Thymus (tissue), 11 donors: ENCODE data around the gene RXFP2. TPM values are rescaled to one million over a fixed set of nuclear protein-coding genes. Genes with fewer than 3 reads are reported as not detected.

Experiments
- DNase-seq, 9 donors: peaks; one replicate each; pipeline ENCODE4 v3.0.0-alpha.2; 2013; ENCODE audit warnings: low spot score in 9 of 9, low read depth in 6 of 9, missing footprints in 1 of 9
- H3K27ac ChIP-seq, 2 donors: one replicate each; pipeline ENCODE4 v1.5.1; 2013; ENCODE audit warnings: control low read depth in 1 of 2, low read depth in 1 of 2, low read length in 1 of 2, mild to moderate bottlenecking in 1 of 2, moderate library complexity in 1 of 2
- H3K27me3 ChIP-seq, 2 donors: one replicate each; pipeline ENCODE4 v1.5.1; 2013; ENCODE audit warnings: low read length in 1 of 2; ENCODE audit not compliant: control insufficient read depth in 2 of 2, insufficient read depth in 1 of 2
- H3K36me3 ChIP-seq, 2 donors: one replicate each; pipeline ENCODE4 v1.5.1; 2013; ENCODE audit warnings: low read length in 1 of 2, mild to moderate bottlenecking in 1 of 2, moderate library complexity in 1 of 2; ENCODE audit not compliant: control insufficient read depth in 2 of 2, insufficient read depth in 2 of 2
- H3K4me1 ChIP-seq, 2 donors: one replicate each; pipeline ENCODE4 v1.5.1; 2013; ENCODE audit warnings: low read length in 2 of 2; ENCODE audit not compliant: control insufficient read depth in 2 of 2, insufficient read depth in 2 of 2
- H3K4me3 ChIP-seq, 2 donors: one replicate each; pipeline ENCODE4 v1.5.1; 2013; ENCODE audit warnings: low read length in 2 of 2, control low read depth in 1 of 2, mild to moderate bottlenecking in 1 of 2
- H3K9me3 ChIP-seq, 2 donors: one replicate each; pipeline ENCODE4 v1.5.1; 2013; ENCODE audit warnings: low read length in 1 of 2, mild to moderate bottlenecking in 1 of 2; ENCODE audit not compliant: control insufficient read depth in 2 of 2, insufficient read depth in 1 of 2
- WGBS: extraction: QIAGEN DNeasy Blood & Tissue Kit; methylation state at CpG from one replicate; pipeline ENCODE4 v1.1.7; 2013; 5-methylcytosine and 5-hydroxymethylcytosine counted together
- polyA plus RNA-seq: library from polyadenylated mRNA; stranded (reverse); fragments of 200-250 nt; gene quantifications from one replicate; pipeline ENCODE4 v1.2.3, GENCODE V29; 2013
- total RNA-seq: library from RNA; stranded (reverse); fragments of 120-200 nt; gene quantifications from one replicate; pipeline ENCODE4 v1.2.4, GENCODE V29; 2013
- donor health status: healthy.

Gene RXFP2
- total and polyA plus RNA-seq, 2 donors = not detected

DNA sequence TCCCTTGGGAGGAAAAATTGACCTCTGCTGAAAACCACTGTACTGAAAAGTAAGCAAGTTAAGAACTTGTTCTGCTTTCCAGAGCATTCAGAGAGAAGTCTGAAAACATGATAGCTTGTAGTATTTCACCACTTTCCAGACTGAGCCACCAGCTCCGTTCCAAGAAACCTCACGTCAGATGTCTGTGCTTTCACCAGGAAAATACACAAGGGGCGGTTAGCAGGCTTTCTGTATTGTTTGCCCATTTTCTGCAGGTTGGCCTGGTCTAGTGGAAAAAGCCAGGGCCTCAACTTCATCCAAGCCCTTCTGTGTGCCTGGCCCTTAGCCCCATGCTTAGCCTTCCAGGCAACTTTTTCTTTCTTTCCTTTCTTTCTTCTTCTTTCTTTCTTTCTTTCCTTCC is 36.4 kb downstream of the RXFP2 start:
- H3K9me3 ChIP-seq = no peaks in the 10 kb centered on the region
- H3K36me3 ChIP-seq = no peaks in the 10 kb centered on the region
- no peak for DNase-seq
- H3K4me3 ChIP-seq = no peak overlapping the region
- 96% methylated on average over 3 of the region's 3 CpGs for WGBS
- H3K27ac ChIP-seq = no peak overlapping the region
- no peaks in the 10 kb centered on the region for H3K4me1 ChIP-seq
- H3K27me3 ChIP-seq = no peaks in the 10 kb centered on the region

DNA sequence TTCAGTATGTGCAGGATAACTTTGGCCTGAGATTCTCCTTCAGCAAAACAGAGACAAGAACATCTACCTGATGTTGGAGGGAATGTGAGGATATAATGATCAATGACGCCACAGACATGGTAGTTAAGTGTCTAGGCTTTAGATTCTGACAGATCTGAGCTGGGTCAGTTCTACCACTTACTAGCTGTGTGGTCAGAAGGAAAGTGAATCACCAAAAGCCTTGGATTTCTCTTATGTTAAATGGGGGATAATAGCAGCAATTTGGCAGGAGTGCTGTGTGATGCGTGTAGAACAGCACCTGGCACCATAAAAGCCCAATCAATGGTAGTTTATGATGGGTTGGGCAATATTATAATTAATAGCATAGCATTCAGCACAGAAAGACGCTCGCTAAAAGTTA is 41.7 kb downstream of the RXFP2 start:
- Histone ChIP-seq H3K27ac (no peak overlapping the region), H3K9me3 (no peaks in the 10 kb centered on the region), H3K27me3 (no peaks in the 10 kb centered on the region), H3K4me1 (no peaks in the 10 kb centered on the region), H3K36me3 (no peaks in the 10 kb centered on the region), H3K4me3 (no peak overlapping the region)
- 69% methylated on average over 4 of the region's 4 CpGs for WGBS
- DNase-seq = no peak

DNA sequence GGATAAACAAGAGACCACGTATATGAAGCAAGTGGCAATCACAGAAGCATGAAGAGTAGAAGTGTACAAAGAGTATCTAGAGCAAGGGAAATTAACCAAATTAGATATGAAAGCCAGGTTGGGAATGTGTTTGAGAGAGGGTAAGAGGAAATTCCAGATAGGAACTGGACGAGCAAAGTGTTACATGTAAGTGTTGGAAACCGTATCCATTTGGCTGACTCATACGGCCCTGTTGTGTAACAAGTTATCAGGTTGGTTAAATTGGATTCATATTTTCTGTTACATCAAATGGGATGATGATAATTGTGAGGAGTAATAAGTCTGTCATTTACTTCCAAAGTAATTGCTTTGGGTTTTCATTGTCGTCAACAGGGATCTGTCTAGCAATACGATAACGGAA is 46.7 kb downstream of the RXFP2 start:
- no peak overlapping the region for H3K27ac ChIP-seq
- WGBS = 74% methylated on average over 7 of the region's 7 CpGs
- H3K4me3 ChIP-seq = no peak overlapping the region
- no peaks in the 10 kb centered on the region for H3K9me3 ChIP-seq
- H3K4me1 ChIP-seq = no peaks in the 10 kb centered on the region
- no peaks in the 10 kb centered on the region for H3K27me3 ChIP-seq
- no peak for DNase-seq
- H3K36me3 ChIP-seq = no peaks in the 10 kb centered on the region

DNA sequence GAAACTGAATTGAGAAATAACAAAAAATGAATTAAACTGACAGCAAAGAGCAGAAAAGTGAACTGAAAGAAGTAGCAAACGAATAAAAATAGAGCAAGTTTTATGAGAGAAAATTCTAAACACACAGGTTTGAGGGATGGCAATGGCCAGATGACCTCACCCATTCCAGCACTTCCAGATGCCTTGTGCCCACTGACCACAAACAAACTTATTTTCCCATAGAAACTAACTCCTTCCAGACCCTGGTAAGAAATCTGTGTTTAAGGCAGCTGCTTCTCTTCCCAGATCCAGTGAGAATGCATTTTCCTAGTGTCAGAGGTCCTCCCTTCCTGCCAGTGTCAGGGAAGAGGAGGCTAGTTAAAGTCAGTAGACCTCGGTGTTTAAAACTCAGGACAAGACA is 51.7 kb downstream of the RXFP2 start:
- no peaks in the 10 kb centered on the region for H3K36me3 ChIP-seq
- H3K27me3 ChIP-seq = no peaks in the 10 kb centered on the region
- H3K27ac ChIP-seq = no peak overlapping the region
- no peaks in the 10 kb centered on the region for H3K4me1 ChIP-seq
- DNase-seq = no peak
- no peaks in the 10 kb centered on the region for H3K9me3 ChIP-seq
- 92% methylated on average over 2 of the region's 2 CpGs for WGBS
- H3K4me3 ChIP-seq = no peak overlapping the region

DNA sequence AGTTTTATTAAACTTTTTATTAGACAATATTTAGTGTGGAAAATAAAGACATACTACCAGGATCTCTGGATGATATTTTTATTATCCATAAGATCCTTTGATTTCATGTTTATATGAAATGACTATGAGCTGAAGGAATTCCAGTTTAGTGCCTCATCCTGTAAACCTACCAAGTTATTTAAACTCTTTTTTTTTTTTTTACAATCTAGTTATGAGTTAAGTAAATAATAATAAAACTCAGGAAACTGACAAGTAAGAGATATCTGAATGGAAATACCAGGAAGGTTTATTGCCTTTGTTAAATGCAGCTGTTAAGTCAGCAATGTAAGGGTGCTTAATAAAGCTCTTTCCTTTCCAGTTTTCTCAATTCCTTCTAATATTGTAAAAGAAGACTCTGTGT is 53.9 kb downstream of the RXFP2 start:
- Histone ChIP-seq H3K27me3 (no peaks in the 10 kb centered on the region), H3K27ac (no peak overlapping the region), H3K36me3 (no peaks in the 10 kb centered on the region), H3K4me3 (no peak overlapping the region), H3K9me3 (no peaks in the 10 kb centered on the region), H3K4me1 (no peaks in the 10 kb centered on the region)
- DNase-seq = no peak

DNA sequence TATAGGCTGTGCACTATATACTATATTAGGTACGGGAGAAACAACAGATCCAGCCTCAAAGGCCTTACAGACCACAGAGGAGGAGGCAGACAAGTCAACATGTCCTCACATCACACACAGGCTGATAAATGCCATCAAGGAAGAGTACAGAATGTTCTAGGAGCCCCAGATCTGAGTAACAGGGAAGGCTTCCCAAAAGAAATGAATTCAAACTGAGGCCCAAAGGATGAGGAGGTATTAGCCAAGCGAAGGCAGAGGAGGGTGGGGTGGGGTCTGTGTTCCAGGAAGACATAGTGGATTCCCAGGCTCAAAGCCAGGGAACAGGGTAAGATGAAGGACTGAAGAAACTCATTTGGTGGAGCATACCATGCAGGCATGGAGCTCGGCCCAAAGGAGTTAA is 55.1 kb downstream of the RXFP2 start:
- H3K27me3 ChIP-seq = no peaks in the 10 kb centered on the region
- no peaks in the 10 kb centered on the region for H3K36me3 ChIP-seq
- 77% methylated on average over 3 of the region's 3 CpGs for WGBS
- no peak overlapping the region for H3K4me3 ChIP-seq
- H3K4me1 ChIP-seq = no peaks in the 10 kb centered on the region
- no peaks in the 10 kb centered on the region for H3K9me3 ChIP-seq
- no peak overlapping the region for H3K27ac ChIP-seq
- no peak for DNase-seq

DNA sequence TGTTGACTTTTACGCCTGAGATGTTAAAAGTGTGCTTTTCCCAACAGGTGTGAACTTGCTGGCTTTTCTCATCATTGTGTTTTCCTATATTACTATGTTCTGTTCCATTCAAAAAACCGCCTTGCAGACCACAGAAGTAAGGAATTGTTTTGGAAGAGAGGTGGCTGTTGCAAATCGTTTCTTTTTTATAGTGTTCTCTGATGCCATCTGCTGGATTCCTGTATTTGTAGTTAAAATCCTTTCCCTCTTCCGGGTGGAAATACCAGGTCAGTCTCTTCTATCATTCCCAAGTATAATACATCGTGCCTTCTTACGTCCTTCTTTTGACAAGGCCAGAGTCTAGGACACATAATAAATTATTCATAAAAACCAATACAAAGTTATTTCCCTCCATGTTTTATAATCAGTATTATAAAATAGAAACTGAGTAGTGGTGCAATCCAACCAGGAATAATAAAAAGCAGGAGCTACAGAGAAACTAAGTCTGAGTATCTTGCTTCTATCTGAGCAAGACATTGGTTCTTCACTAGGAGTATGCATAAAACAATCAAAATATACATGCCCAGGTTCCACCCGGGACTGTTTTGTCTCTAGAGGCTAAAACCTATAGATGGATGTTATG is 57.9 kb downstream of the RXFP2 start:
- DNase-seq = no peak
- no peaks in the 10 kb centered on the region for H3K36me3 ChIP-seq
- no peaks in the 10 kb centered on the region for H3K27me3 ChIP-seq
- no peak overlapping the region for H3K4me3 ChIP-seq
- no peaks in the 10 kb centered on the region for H3K4me1 ChIP-seq
- WGBS = 64% methylated on average over 7 of the region's 7 CpGs
- no peak overlapping the region for H3K27ac ChIP-seq
- no peaks in the 10 kb centered on the region for H3K9me3 ChIP-seq

DNA sequence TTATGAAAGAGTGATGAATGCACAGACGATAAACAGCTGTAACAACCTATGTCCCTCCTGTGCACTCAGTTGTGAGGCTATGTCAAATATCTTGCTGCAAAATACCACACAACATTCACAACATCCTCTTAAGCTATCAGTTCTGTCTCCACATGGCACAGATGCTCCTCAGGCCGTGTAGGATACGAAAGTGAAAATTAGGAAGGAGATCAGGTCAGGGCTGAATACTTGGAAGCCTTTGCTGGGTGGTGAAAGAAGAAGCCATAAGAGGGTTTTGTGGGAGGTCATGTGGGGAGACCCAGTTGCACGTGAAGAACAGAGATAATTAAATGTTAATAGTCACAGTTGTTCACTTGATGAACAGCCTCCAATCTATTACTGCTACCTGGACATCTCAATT is 58.9 kb downstream of the RXFP2 start:
- 88% methylated on average over 4 of the region's 4 CpGs for WGBS
- DNase-seq = no peak
- H3K4me1 ChIP-seq = no peaks in the 10 kb centered on the region
- no peaks in the 10 kb centered on the region for H3K9me3 ChIP-seq
- H3K4me3 ChIP-seq = no peak overlapping the region
- H3K36me3 ChIP-seq = no peaks in the 10 kb centered on the region
- H3K27me3 ChIP-seq = no peaks in the 10 kb centered on the region
- H3K27ac ChIP-seq = no peak overlapping the region

DNA sequence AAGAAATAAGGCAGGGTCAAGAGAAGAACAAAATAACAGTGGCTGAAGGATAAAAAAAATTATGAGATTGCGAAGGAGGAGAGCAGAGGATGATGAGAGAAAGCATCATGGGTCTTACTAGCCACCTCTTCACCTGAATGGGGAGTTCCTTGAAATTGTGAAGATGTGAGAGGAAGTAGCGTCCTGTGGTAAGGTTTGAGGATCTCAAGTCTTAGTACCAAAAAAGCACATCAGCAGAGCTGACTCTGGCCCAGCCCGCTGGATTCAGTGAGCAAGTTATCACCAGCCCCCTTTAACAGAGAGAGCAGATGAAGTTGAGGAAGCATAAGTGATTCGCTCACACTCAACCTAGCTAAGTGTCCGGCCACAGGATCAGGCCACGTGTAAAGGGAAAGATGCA is 61.8 kb downstream of the RXFP2 start:
- no peaks in the 10 kb centered on the region for H3K9me3 ChIP-seq
- WGBS = 96% methylated on average over 6 of the region's 6 CpGs
- no peaks in the 10 kb centered on the region for H3K4me1 ChIP-seq
- H3K27me3 ChIP-seq = no peaks in the 10 kb centered on the region
- no peak overlapping the region for H3K27ac ChIP-seq
- no peaks in the 10 kb centered on the region for H3K36me3 ChIP-seq
- H3K4me3 ChIP-seq = no peak overlapping the region
- DNase-seq = no peak

DNA sequence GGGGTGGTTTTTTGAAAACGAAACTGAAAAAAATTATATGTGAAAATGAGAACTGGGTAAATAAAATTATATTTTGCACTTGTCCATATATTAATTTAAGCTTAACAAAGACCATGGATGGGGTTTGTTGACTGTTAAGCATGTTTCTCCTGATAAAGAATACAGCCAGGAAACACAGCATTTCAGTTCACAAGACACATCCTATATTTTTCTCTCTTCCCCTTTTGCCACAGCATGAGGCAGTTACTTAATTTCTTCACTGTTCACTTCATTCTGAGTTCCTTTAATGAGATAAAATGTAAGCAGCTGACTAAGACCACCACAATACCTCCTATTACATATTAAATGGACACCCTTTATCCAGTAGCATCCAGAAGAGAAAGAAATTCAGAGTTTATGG is 64.0 kb downstream of the RXFP2 start:
- H3K4me1 ChIP-seq = no peaks in the 10 kb centered on the region
- WGBS = 14% methylated on average over 1 of the region's 1 CpG
- DNase-seq = no peak
- no peaks in the 10 kb centered on the region for H3K27me3 ChIP-seq
- H3K4me3 ChIP-seq = no peak overlapping the region
- no peaks in the 10 kb centered on the region for H3K9me3 ChIP-seq
- H3K36me3 ChIP-seq = no peaks in the 10 kb centered on the region
- H3K27ac ChIP-seq = no peak overlapping the region
